Stimulated activated CD8-positive, alpha-beta memory T cell treated with anti-CD3 and anti-CD28 coated beads, Interleukin-15, amount 100 ng/mL, for 24 hours (primary cell): ENCODE data around the gene HAUS3.
"Not testable (repeated sequence)": the region's sequence is repeated elsewhere in the genome, so short reads cannot be mapped to it uniquely, and the experiment has no call there.

Experiments
- DNase-seq: peaks from one replicate; pipeline ENCODE4 v3.0.0-alpha.2; 2020; ENCODE audit warnings: low read depth

HAUS3 gene

GRCh38 chr4:2251795-2252529 lies 10.0 kb upstream of the HAUS3 start:
- no peak for DNase-seq

- no peak for DNase-seq
Observed at GRCh38 chr4:2251073-2251794, 9.3 kb upstream of the HAUS3 start.

GRCh38 chr4:2250357-2251072 lies 8.6 kb upstream of the HAUS3 start:
- DNase-seq, result no peak

GRCh38 chr4:2249526-2250356 lies 7.8 kb upstream of the HAUS3 start:
- DNase-seq, result no peak

- no peak for DNase-seq
Observed at GRCh38 chr4:2248821-2249261, 6.9 kb upstream of the HAUS3 start.

DNA sequence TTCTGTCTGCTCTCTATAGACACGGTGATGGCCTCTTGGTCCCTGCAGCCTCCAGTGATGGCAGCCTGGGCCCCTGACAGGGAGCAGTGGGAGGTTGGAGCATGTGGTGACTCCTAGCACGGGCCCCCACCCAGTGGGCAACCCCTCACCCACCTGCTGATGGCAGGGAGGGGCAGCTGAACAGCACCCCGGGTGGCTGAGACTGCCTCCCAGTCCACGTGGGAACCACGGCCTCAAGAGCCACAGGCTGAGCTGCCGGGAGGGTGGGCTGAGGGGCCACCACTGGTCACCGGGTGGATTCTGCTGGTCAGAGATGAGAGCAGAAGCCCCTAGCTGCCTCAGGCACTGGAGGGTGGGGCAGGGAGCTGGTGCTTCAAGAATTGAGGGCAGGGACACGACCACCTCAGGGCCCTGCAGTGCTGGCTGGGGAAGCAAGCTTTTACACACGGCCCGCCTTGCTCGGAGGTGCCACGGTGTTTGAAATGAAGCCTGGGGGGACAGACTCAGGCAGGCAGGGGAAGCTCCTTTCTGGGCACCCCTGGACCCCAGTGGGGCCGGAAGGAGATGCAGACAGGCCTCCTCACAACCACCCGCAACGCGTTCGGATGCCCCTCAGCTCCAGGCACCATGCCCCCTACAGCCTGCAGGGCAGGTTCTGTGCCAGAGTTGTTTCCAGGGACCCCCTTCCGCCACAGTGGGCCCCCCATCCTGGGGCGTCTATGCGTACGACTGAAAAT lies 6.3 kb upstream of the HAUS3 start:
- DNase-seq, result no peak

- DNase-seq, result no peak
Observed at GRCh38 chr4:2247128-2248043, 5.5 kb upstream of the HAUS3 start.

GRCh38 chr4:2246384-2247127 lies 4.6 kb upstream of the HAUS3 start:
- no peak for DNase-seq

DNA sequence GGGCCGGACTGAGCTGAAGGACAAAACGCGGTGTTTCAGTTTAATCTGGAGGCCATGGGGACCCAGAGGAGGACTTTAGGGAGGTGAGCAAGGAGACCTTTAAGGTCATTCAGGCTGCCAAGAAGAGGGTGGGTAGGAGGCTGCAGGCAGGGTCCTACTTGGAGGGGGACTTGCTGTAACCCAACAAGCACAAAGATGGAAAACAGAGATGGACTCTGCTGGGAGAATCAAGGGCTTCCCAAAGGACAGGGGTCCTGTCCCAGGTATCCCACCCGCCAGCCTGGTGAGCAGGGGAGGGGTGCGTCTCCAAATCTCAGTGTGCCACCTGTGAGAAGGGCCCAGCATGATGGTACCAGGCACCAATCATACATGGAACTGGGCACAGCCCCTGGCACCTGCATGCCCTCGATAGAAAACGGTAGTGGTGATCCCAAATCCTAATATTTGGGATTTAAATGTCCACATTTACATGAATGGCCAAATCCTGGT lies 3.9 kb upstream of the HAUS3 start:
- no peak for DNase-seq

GRCh38 chr4:2245057-2245786 lies 3.3 kb upstream of the HAUS3 start:
- no peak for DNase-seq

DNA sequence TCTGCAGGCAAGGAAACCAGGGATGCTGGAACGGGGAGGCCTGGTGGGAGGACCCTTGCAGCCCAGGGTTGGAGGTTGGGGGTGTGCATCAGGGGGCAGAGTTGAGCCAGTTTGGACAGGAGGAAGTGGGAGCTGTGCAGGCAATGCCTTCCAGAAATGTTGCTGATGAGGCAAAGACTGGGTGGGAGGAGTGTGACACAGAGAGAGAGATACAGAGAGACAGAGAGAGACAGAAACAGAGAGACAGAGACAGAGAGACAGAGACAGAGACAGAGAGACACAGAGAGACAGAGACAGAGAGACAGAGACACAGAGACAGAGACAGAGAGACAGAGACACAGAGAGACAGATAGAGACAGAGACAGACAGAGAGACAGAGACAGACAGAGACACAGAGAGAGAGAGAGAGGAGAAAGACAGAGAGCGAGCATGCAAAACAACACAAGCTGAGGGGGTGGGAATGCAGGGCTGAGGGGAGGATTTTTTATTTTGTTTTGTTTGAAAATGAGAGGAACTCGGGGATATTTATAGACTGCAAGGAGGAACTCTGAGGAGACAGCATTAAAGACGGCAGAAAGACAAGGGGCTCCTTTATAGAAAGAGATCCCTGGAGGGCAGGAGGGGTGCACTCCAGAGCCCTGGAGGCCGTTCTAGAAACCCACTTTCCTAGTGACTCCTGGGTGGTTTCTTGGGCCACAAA lies 1.9 kb upstream of the HAUS3 start:
- no peak for DNase-seq

DNA sequence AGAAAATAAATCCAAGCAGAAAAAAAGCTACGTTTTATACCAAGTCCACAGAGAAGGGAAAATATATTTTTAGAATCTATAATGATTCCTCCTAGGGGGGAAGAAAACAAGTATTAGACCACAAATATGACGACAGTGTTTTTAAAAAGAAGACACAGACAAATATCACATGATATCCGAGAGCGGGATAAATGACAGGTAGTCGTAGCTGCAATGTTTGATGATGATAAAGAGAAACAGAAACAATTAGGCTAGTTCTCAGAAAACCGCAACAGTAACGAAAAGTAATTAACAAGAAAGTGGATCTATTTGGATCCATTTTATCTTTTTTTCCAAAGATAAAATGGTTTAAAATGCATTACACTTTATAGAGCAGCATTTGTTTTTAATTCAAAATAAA lies 918 bp downstream of the HAUS3 start:
- DNase-seq, result no peak

- DNase-seq, result no peak
Observed at GRCh38 chr4:2236944-2237666, 4.8 kb downstream of the HAUS3 start.

GRCh38 chr4:2231082-2231481 lies 10.8 kb downstream of the HAUS3 start:
- no peak for DNase-seq

DNA sequence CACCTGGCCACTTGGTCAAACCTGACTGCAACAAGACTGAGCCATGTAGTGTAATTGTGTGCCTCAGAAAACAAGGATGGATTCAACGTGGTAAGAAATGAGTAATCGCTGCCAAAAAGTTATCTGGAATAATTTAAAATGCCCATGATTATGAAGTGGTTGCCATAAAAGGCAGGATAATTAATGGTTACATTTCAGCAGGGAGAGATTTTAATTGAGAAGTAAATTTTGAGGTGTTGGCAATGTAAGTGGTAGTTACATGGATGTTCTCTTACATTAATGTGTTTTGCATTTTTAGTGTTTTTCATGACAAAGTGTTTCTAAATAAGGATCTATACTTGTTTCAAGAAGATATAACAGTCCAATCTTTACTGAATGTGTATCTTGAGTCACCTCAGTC lies 15.7 kb downstream of the HAUS3 start:
- no peak for DNase-seq

DNA sequence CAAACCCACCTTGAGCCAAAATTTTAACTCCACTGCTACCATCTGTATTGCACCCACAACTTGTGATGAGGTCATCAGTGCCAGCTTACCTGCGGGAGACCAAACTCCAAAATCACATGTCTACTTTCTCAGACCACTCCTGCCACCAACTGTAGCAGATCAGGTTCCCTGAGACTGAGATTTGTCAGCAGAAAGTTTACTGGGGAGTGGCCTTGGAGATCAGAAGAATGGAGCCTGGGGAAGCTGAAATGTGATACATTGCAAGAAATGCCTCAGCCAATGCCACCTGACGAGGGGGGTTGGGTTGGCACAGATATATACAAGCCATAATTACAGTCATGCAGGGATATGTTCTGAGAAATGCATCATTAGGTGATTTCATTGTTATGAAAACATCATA lies 19.1 kb downstream of the HAUS3 start:
- no peak for DNase-seq

- not testable (repeated sequence) for DNase-seq
Observed at GRCh38 chr4:2221378-2221777, 20.5 kb downstream of the HAUS3 start.
